ENCODE data around the gene IQCB1.

Gene IQCB1

GRCh38 chr3:121817753-121818152 is 17.1 kb downstream of the IQCB1 start:
- no peak for DNase-seq (ENCODE audit: low spot score)
- TF ChIP-seq CTCF (IDR thresholded peaks at IDR 0.05; ENCODE audit: extremely low read depth, missing control alignments) = no peak

- TF ChIP-seq CTCF (IDR thresholded peaks at IDR 0.05; ENCODE audit: extremely low read depth, missing control alignments) = no peak
- DNase-seq (ENCODE audit: low spot score) = peak; percentile 51
Measured at GRCh38 chr3:121809249-121809648, 25.6 kb downstream of the IQCB1 start.

GRCh38 chr3:121803771-121804320 is 31.0 kb downstream of the IQCB1 start:
- no peak for TF ChIP-seq CTCF (IDR thresholded peaks at IDR 0.05; ENCODE audit: extremely low read depth, missing control alignments)
- no peak for DNase-seq (ENCODE audit: low spot score)

- TF ChIP-seq CTCF (IDR thresholded peaks at IDR 0.05; ENCODE audit: extremely low read depth, missing control alignments) = no peak
- DNase-seq (ENCODE audit: low spot score) = no peak
Measured at GRCh38 chr3:121800906-121801305, 34.0 kb downstream of the IQCB1 start.

GRCh38 chr3:121796970-121797369 is 37.9 kb downstream of the IQCB1 start:
- no peak for TF ChIP-seq CTCF (IDR thresholded peaks at IDR 0.05; ENCODE audit: extremely low read depth, missing control alignments)
- no peak for DNase-seq (ENCODE audit: low spot score)

- no peak for TF ChIP-seq CTCF (IDR thresholded peaks at IDR 0.05; ENCODE audit: extremely low read depth, missing control alignments)
- no peak for DNase-seq (ENCODE audit: low spot score)
Measured at GRCh38 chr3:121794264-121794983, 40.4 kb downstream of the IQCB1 start.

GRCh38 chr3:121793078-121793477 is 41.8 kb downstream of the IQCB1 start:
- peak; percentile 15 for DNase-seq (ENCODE audit: low spot score)
- no peak for TF ChIP-seq CTCF (IDR thresholded peaks at IDR 0.05; ENCODE audit: extremely low read depth, missing control alignments)
